HUDEP-2 (cell line): ENCODE measurements around the gene ZMYND11.
"Not testable (repeated sequence)": the region's sequence is repeated elsewhere in the genome, so short reads cannot be mapped to it uniquely, and the experiment has no call there.

Experiments used
- DNase-seq, 76 experiments: peaks; one replicate each; lab custom pipeline; 2025; ENCODE audit not compliant: unreplicated experiment in 76 of 76; lab: John Stamatoyannopoulos, UW

ZMYND11 gene

GRCh38 chr10:132946-133898 is 2.0 kb upstream of the ZMYND11 start:
- no peak for DNase-seq

- peak in 19 of 76 experiments; percentile 6 to 43 (median 28) for DNase-seq
Observed at GRCh38 chr10:134247-135131, 766 bp upstream of the ZMYND11 start.

GRCh38 chr10:135601-136464 is 578 bp downstream of the ZMYND11 start:
- DNase-seq, result peak in 49 of 76 experiments; percentile 4 to 65 (median 30)

- peak in 2 of 76 experiments; percentile 21 to 43 for DNase-seq
Observed at GRCh38 chr10:136465-136762, 1.2 kb downstream of the ZMYND11 start.

- DNase-seq, result peak in 28 of 76 experiments; percentile 2 to 43 (median 17)
Observed at GRCh38 chr10:137031-137430, 1.8 kb downstream of the ZMYND11 start.

- DNase-seq, result no peak
Observed at GRCh38 chr10:137606-138005, 2.4 kb downstream of the ZMYND11 start.

- DNase-seq, result no peak
Observed at GRCh38 chr10:142371-142770, 7.1 kb downstream of the ZMYND11 start.

GRCh38 chr10:152915-153314 is 17.7 kb downstream of the ZMYND11 start:
- no peak for DNase-seq

GRCh38 chr10:154348-154747 is 19.1 kb downstream of the ZMYND11 start:
- DNase-seq, result no peak

- no peak for DNase-seq
Observed at GRCh38 chr10:167383-167782, 32.1 kb downstream of the ZMYND11 start.

- no peak for DNase-seq
Observed at GRCh38 chr10:173741-174140, 38.5 kb downstream of the ZMYND11 start.

- no peak for DNase-seq
Observed at GRCh38 chr10:176677-177076, 41.4 kb downstream of the ZMYND11 start.

- DNase-seq, result peak in 4 of 76 experiments; percentile 0 to 11 (median 2)
Observed at GRCh38 chr10:178208-178607, 43.0 kb downstream of the ZMYND11 start.

GRCh38 chr10:178723-179122 is 43.5 kb downstream of the ZMYND11 start:
- DNase-seq, result no peak

GRCh38 chr10:182441-183201 is 47.4 kb downstream of the ZMYND11 start:
- no peak for DNase-seq

- no peak for DNase-seq
Observed at GRCh38 chr10:184174-184573, 48.9 kb downstream of the ZMYND11 start.

GRCh38 chr10:184911-185310 is 49.7 kb downstream of the ZMYND11 start:
- no peak for DNase-seq

- DNase-seq, result not testable (repeated sequence)
Observed at GRCh38 chr10:185571-185970, 50.3 kb downstream of the ZMYND11 start.

GRCh38 chr10:186911-187310 is 51.7 kb downstream of the ZMYND11 start:
- DNase-seq, result no peak

- no peak for DNase-seq
Observed at GRCh38 chr10:188546-188945, 53.3 kb downstream of the ZMYND11 start.
